Hematopoietic multipotent progenitor cell (in vitro differentiated cells): ENCODE measurements around the gene LHFPL3. TPM values are rescaled to one million over a fixed set of nuclear protein-coding genes. Genes with fewer than 3 reads are reported as not detected.

Experiments
- DNase-seq, 3 donors: peaks; one replicate each; pipeline ENCODE4 v3.0.0-alpha.2; 2011 to 2015; ENCODE audit warnings: low read depth in 2 of 3, low spot score in 2 of 3
- total RNA-seq: library from RNA; depleted of rRNA; stranded (reverse); fragments of >200 nt; gene quantifications from one replicate; pipeline ENCODE4 v1.2.3, GENCODE V29; 2012

Gene LHFPL3
- total RNA-seq, 1 donor = not detected

DNA sequence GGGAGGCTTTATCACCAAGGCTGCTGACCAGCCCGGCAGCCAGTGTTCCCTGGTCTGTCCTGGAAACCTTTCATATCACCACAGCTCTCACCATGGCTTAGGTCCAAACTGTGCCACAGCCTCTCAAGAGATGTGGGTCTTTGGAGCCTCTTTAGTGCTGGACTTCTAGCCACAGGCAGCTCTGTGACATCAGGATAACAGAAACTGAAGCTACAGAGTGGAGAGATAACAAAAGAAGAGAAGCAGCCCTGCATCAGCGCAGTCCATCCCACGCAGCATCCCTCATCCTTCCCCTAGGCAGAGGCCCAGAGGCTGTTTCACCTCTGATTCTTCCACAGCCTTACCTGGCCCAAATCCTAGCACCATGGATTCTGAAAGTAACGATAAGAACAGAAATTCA lies 497.7 kb downstream of the LHFPL3 start:
- DNase-seq = no peak

DNA sequence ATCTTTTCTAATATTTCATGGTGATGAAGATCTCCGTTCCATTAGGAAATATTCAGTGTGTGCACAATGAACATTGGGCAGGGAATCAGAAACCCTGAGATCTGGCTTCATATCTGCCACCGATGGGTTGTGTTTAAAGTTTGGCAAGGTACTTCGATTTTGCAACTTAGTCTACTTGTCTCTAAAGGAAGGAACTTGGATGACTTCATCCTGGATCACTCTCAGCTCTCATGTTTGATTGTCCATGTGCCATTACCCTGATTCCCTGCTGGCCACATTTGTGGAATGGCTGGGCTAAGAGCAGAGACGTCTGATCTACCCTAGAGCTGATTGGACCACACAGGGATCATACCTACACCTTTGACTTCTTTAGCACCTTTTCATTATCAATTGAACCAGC lies 508.6 kb downstream of the LHFPL3 start:
- DNase-seq = no peak

DNA sequence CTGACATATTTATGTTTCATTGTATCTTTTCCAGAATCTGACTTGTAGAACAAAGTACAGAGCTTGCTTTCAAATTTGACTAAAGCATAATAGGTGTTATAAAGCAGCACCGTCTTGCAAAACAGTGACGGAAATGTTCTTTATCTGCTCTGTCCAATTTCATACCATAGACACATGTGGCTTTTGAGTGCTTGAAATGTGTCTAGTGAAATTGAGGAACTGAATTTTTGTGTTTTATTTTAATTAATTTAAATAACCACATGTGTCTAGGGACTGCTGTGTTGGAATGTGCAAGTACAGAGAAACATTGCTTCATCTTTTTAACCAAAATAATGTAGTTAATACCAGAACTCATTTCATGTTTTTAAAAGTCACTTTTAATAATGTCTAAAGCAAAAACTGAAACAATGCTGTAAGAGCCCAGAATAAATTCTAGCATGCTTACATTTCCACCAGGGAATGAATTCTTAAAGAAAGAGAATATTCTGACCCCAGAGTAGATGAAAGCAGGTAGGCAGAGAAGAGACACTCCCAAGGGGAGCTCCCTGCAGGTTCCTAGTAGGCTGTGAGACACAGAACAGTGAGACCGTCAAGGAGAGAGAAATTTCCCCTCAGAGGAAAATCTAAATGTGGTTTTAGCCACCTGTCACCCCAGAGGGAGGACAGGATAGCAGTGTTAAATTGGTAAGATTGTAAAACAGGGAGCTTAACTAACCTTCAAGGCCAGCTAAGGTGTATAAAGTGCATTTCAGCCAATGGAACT lies 510.3 kb downstream of the LHFPL3 start:
- peak in 1 of 3 donors; percentile 74 for DNase-seq

DNA sequence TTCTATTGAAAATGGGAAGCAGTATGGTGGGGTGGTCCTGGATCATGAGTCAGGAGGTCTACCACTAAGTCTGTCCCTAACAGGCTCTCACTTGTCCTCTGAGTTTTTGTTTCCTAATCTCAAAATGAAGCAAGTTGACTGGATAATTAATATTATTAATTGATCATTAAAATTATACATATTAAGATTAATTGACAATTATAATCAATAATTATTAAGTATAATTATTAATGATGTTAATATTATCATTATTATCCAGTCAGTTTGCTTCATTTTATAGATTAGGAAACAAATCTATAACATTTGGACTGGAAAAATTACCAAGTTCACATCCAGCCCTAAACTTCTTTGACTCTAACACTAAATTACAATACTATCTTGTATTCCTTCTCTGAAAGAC lies 511.4 kb downstream of the LHFPL3 start:
- no peak for DNase-seq

DNA sequence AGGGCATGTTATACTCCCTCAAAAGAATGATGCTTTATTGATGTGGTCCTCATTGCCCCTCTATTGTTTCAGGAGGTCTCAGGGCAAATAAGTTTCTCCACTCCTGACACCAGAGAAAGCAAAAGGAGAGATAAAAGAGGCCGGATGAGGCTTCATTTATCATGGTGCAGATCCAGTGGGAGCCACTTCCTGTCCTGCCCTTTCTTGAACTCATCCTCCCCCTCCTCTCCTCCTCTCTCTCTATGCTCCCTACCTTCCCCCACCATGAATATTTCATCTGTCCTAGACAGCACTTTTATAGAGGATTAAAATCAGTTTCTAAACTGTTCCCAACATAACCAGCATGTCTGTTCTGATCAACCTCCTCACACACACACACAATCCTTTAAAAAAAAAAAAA lies 513.4 kb downstream of the LHFPL3 start:
- no peak for DNase-seq

DNA sequence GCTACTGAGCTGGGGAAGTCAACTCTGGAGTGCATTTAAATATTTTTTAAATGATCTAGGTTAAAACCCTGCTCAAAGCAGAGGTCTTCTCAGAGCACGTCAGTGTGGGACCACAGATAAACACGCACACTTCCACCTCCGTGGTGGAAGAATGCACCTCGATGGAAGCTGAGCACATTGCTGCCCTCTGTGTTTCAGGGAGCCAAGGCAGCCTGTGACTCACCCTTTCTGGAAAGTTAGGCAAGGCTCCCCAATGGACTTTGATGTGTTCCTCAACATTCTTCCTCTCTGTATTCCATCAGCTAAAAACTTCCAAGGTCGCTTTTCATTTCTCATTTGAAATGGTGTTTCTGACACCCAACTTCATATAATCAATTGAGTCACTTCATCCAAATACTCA lies 514.8 kb downstream of the LHFPL3 start:
- no peak for DNase-seq

DNA sequence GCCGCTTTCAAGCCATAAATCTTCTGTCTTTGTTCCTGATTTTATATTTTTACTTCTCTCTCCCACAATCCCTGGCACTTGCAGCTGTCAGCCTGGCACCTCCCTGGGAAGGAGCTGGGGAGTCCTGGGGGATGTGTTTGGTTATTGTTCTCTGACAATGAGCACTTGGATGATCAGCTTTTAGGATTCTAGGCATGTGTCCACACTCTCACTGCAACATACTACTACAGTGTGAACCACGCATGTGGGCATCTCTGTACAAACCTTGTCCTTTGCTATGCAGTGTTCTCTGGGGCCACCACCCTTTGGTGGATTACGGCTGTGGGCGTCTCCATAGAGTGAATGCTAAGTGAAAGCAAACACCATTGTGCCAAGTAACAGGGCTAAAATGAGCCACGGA lies 517.2 kb downstream of the LHFPL3 start:
- no peak for DNase-seq

DNA sequence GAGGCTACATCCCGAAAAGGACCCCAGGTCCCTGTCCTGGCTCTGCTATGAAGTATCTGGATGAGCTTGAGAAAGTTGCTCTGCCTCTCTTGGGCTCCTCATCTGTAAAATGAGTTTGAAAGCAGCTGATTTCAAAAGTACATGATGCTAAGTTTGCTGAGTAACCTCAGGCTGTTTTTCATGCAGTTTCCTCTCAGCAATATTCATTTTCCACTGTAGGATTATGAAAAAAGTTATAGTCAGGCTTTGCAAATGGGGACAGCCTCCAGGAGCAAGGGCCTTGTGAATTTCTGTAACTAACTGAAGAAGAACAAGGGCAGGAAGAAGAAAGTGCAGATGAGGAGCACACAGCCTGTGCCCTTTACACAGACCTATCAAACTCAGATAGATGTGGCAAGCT lies 518.3 kb downstream of the LHFPL3 start:
- DNase-seq = no peak

DNA sequence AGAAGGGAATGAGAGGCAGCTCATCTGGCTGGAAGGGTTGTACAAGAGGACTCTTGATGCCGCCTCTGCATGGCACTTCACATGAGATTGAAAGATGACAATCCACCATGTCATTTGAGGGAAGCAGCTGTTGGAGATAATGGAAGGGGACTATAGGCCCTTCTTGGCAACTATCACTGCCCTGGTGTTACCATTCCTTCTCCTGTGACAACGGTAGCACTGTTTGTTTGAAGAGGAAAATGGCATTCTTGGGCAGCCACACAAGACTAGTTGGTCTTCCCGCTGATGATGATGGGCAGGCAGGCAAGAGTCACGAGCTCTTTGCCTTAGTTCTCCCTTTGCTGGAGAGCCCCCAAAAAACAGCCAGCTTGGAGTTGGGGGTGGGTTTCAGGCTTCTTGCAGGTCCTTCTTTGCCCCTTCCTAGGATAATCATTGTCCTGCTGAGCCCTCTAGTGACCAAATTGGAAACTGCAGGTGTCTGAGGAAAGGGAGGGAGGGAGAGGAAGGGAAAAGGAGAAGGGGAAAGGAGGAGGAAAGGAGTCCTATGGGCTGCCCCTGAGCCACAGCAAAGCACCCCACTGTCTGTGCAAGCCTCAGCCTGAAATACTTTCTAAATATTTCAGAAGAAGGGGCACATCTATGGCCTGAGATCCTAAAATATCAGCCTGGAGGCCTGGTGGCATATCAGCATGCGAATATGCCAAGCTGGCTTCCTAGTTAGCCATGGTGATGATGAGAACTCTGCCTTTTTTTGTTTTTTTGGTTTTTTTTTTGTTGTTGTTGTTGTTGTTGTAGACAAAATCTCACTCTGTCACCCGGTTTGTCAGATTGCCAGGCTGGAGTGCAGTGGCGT lies 520.0 kb downstream of the LHFPL3 start:
- DNase-seq = peak; percentile 28 to 69 (median 50)

DNA sequence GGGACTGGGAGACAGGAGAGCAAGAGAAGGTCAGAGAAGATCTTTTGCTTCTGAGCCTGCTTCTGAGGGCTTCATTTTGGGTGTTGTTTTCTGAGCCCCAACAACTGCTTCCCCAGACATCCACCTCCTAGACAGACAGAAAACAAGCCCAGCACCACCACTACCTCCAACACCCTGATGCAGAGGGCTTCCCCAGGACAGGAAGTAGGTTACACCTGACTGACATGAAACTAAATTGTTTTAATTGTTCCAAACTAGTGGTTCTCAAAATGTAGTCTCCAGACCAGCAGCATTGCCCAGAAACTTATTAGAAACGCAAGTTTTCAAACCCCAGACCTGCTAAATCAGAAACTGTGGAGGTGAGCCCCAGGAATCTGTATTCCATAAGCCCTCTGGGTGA lies 522.0 kb downstream of the LHFPL3 start:
- no peak for DNase-seq

DNA sequence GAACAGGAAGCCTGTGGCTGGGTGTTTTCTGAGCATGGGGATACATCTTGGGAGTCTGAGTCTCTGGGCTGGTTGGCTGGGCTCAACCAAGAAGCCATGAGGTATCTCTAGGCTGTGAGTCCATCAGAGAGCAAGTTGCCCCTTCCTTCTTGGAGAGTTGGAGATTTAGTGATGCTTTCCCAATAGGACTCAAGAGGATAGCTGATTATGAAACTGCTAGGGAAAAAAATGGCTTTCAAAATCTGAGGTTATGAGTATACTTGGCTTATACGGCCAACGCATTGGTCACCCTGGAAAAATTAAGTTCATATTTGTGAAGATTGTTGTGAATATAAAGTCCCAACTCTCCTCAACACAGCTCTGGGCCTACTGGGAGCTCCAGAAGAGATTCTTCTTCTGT lies 522.9 kb downstream of the LHFPL3 start:
- DNase-seq = no peak

DNA sequence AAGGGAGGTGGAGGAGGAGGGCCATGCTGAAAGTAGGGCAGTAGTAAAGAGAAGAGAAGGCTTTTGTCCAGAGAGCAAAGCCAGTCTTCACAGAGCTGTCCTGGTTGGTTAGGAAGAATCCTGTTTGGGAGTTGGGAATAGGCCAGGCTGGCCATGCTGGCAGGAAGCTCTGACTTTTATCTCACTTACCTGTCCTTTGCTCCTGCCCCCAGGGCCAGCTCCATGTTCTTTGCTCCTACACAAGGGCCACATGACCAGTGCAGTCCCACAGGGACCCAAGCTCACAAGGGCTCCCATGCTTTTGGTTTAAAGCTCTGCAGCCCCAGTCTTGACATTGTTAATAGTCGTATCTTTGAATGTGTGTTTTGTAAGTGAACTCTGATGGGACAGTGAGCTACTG lies 524.0 kb downstream of the LHFPL3 start:
- DNase-seq = no peak

DNA sequence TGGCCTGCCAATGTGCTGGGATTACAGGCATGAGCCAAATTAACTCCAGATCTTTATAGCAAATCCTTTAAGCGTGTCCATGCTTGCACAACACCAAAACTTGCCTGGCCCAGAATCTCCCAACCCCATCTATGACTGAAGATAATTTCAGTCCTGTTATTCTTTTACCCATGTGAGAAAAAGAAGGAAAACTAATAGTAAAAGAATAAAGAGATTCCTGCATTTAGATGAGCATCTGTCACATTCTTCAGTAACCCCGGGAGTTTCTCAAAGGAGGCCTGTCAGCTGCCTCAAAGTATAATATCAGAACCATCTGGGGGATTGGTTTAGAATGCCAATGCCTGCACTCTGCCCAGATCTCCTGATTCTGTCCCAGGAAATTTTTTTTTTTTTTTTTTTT lies 527.5 kb downstream of the LHFPL3 start:
- DNase-seq = no peak

DNA sequence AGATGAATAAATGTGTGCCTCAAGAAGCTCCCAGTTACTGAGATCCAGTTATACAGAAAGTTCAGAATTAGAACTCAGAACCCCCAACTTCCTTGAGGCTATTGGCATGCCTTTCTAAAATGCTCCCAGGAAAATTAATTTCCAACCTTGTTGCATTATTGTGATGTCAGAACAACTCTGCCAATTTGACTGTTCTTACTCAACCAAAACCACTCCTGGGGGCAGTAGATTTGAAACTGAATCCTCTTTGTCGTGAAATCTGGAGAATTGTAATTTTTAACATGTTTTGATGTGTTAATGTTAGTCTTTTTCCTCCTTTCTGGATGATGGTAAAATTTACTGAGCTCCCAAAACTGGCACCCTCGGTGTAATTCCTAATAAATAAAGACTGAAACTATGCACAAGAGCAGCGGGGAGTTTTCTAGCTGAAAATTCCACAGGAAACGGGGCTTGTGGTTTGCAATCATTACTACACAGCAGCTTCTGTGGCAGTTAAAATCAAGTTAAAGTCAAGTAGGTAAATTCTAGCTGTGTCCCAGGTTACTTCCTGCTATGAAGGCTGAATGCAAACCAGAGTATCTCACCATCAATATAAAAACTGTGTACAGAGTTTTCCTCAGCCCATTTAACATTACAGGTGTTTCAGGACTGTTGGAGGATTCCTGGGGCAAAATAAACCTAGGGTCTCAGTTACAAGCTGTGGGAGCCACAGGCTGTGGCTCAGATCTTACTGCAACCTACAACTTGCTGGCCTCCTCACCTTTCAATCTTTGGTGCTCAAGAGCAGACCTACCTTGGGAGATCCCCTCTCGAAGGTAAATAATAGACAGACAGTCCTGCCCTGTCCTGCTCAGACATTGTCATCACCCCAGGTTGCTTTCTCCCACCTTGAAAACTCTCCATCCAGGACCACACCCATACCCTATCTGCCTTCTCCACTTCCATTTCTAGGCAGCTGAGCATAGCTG lies 529.3 kb downstream of the LHFPL3 start:
- peak in 2 of 3 donors; percentile 58 to 78 for DNase-seq

DNA sequence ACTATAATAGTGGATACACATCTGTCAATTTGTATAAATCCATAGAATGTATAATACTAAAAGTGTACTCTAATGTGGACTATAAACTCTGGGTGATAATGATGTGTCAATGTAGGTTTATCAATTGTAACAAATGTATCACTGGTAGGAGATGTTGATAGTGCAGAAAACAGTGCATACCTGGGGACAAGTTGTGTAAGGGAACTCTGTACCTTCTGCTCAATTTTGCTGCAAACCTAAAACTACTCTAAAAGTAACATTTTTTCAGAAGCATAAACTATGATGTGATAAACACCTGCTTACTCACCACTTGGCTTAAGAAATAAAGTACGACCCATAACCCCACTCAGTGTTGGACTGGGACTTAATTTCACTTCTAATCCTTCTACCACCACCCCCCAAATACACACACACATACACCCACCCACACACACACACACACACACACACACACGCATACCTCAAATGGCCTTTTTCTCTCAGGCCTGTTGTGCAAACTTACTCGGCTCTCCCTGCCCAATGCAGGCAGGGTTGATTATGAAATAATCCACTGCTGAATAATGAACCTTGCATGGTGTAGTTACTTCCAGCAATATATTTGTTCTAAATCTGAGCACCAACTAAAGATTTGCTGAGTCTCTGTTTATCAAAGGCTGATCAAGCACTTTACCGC lies 531.5 kb downstream of the LHFPL3 start:
- no peak for DNase-seq

DNA sequence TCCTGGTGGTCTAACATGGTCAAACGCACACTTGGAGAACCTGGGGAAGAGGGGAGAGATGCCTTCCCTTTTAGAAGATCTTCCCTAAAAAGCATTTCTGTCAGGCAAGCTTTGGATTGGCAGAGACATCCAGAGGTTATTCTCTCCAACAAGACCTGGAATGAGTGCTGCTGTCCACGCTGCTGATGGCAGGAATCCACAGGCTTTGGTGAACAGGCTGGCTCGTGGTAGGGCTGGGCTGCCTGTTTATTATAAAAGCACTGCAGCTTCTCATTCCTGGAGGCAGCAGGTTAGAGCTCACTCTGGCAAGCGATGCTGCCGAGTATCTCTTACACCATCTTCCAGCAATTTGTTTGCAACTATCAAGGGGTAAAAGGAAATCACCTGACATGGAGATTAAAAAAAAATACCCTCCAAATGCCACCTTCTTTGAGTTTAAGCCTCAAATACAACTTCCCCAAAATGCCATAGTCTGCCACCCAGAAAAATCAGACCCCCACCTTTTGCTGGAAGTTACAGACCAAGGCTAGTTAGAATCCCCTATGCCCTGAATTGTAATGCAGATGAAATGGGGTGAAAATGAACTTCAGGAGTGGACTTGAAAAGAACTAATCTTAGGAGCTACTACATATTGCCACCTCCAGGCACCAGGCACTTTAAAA lies 533.5 kb downstream of the LHFPL3 start:
- DNase-seq = peak in 1 of 3 donors; percentile 58

DNA sequence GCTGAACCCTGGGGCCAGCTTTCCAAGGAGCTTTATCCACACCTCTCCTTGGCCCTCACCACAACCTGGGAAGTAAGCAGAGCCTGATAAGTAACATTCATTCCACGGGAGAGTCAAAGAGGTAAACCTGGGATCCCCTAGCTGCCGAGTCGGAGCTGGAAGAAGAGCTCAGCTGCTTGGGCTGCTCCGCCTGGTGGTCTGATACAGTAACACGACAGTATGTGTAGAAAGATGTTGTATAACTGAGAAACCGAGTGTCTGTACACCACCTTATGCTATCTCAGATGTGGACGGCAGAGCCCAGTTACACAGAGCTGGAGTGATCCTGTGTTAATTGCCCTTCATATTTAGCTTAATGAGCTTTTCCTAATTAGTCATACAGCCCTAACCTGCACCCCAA lies 534.3 kb downstream of the LHFPL3 start:
- DNase-seq = no peak

DNA sequence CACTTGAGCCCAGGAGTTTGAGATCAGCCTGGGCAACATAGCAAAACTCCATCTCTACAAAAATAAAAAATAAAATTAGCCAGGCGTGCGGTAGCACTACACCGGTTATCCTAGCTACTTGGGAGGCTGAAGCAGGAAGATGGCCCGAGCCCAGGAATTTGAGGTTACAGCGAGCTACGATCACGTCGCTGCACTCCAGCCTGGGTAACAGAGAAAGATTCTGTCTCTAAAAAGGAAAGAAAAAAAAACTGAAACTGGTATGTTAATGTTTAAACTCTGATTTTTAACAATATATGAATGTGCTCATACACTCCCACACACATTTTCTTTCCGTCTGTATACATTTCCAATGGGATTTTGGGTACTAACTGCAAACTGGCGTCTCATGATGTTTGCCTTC lies 545.0 kb downstream of the LHFPL3 start:
- no peak for DNase-seq

DNA sequence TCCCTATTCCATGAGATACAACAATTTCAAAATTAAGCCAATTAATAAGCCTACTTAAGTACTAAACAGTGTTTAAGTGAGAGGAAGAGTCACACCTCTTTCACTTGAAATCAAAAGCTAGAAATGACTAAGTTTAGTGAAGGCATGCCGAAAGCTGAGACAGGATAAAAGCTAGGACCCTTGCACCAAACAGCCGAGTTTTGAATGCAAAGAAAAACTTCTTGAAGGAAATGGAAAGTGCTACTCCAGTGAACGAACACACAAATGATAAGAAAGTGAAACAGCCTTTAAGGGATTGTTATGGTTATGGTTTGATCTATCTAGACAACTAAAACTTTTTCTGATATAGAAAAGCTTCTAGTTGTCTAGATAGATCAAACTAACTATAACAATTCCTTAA lies 550.2 kb downstream of the LHFPL3 start:
- no peak for DNase-seq

DNA sequence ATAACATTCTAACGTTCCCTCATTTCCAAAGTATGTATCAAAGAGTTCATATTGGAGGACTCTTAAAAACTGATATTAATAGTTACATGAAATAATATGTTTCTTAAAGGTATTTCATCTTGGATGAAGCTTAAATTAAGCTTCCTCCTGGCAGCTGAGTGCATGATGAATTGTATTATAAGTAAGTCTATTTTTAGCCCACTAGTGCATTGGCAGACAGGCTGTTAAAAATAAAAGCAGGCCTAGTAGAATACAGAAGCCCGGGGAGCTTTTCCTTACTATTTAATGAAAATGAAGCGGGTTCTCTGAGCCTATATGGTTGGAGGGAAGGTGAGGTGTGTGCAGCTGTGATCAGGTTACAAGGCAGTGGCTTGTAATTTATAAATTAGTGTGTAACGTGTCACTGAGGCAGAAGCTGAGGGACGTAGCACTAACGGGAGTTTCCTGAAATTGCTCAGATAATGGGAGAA lies 554.9 kb downstream of the LHFPL3 start:
- no peak for DNase-seq
